GM23248 (cell line): ENCODE measurements around the gene EFHC1. TPM values are rescaled to one million over a fixed set of nuclear protein-coding genes. Genes with fewer than 3 reads are reported as not detected.

Experiments used
- DNase-seq: peaks from one replicate; pipeline ENCODE4 v3.0.0-alpha.2; 2015
- H2AFZ ChIP-seq: fragments of 200-600 bp; sonication (generic); 2 replicates; pipeline ENCODE4 v1.6.1; 2016; ENCODE audit warnings: antibody characterized with exemption
- H3F3A ChIP-seq: fragments of 200-600 bp; sonication (generic); 2 replicates; pipeline ENCODE4 v1.6.1; 2016; ENCODE audit warnings: mild to moderate bottlenecking, antibody characterized with exemption, mixed run types; ENCODE audit not compliant: insufficient read depth
- H3K27ac ChIP-seq: fragments of 200-600 bp; sonication (generic); 2 replicates; pipeline ENCODE4 v1.5.1; 2016; ENCODE audit warnings: mild to moderate bottlenecking
- H3K27me3 ChIP-seq: fragments of 200-600 bp; sonication (generic); replicated peaks from 2 replicates; pipeline ENCODE4 v1.6.1; 2016; ENCODE audit warnings: mild to moderate bottlenecking; ENCODE audit not compliant: insufficient read depth
- H3K36me3 ChIP-seq: fragments of 200-600 bp; sonication (generic); 2 replicates; pipeline ENCODE4 v1.6.1; 2016; ENCODE audit warnings: low read depth, mild to moderate bottlenecking
- H3K4me1 ChIP-seq: fragments of 200-600 bp; sonication (generic); 2 replicates; pipeline ENCODE4 v1.6.1; 2016; ENCODE audit warnings: mild to moderate bottlenecking; ENCODE audit not compliant: insufficient read depth
- H3K4me2 ChIP-seq: fragments of 200-600 bp; sonication (generic); one replicate; pipeline ENCODE4 v1.6.1; 2016; ENCODE audit warnings: mild to moderate bottlenecking; ENCODE audit not compliant: unreplicated experiment
- H3K4me3 ChIP-seq: fragments of 200-600 bp; sonication (generic); 2 replicates; pipeline ENCODE4 v1.5.1; 2016; ENCODE audit warnings: mild to moderate bottlenecking
- H3K79me2 ChIP-seq: fragments of 200-600 bp; sonication (generic); 2 replicates; pipeline ENCODE4 v1.6.1; 2016; ENCODE audit warnings: mild to moderate bottlenecking; ENCODE audit not compliant: insufficient read depth
- H3K9ac ChIP-seq: fragments of 200-600 bp; sonication (generic); 2 replicates; pipeline ENCODE4 v1.6.1; 2016; ENCODE audit warnings: mild to moderate bottlenecking
- H3K9me2 ChIP-seq: fragments of 200-600 bp; sonication (generic); 2 replicates; pipeline ENCODE4 v1.6.1; 2016; ENCODE audit warnings: mixed run types, mild to moderate bottlenecking, moderate library complexity; ENCODE audit not compliant: insufficient read depth
- H3K9me3 ChIP-seq: fragments of 200-600 bp; sonication (generic); one replicate; pipeline ENCODE4 v1.6.1; 2017; ENCODE audit warnings: low read depth
- H4K20me1 ChIP-seq: fragments of 200-600 bp; sonication (generic); 2 replicates; pipeline ENCODE4 v1.6.0; 2016; ENCODE audit not compliant: insufficient read depth
- EZH2 ChIP-seq: fragments of 200-600 bp; sonication (generic); IDR thresholded peaks from 2 replicates; pipeline ENCODE4 v1.6.1; 2018; ENCODE audit warnings: antibody characterized with exemption, mild to moderate bottlenecking; ENCODE audit not compliant: insufficient read depth, poor library complexity, severe bottlenecking
- EZH2phosphoT487 ChIP-seq: fragments of 200-600 bp; sonication (generic); IDR thresholded peaks from 2 replicates; pipeline ENCODE4 v1.6.1; 2018; ENCODE audit warnings: antibody characterized with exemption, moderate library complexity, mild to moderate bottlenecking, low read depth; ENCODE audit not compliant: insufficient read depth
- WGBS, 2 experiments: methylation state at CpG; one replicate each; pipeline ENCODE4 v1.1.6; 2015 to 2017; ENCODE audit warnings: low lambda C conversion rate in 2 of 2, low coverage in 1 of 2; ENCODE audit errors: missing lambda C conversion rate in 2 of 2; 5-methylcytosine and 5-hydroxymethylcytosine counted together
- in situ Hi-C: fragments of 300-500 bp; cut with MboI; formaldehyde crosslinking; loops from 2 replicates; pipeline ENCODE4 v1.15.0; 2020
- polyA plus RNA-seq: library from polyadenylated mRNA; unstranded; fragments of >200 nt; fragmentation: Nextera tagmentation; extraction: Ambion mirVana; gene quantifications from 2 replicates; pipeline ENCODE4 v1.2.1, GENCODE V29; 2016
- total RNA-seq: library from RNA; depleted of rRNA; stranded (reverse); fragments of >200 nt; shearing (Covaris generic); gene quantifications from 2 replicates; pipeline ENCODE4 v1.2.3, GENCODE V29; 2014

The EFHC1 gene
- total and polyA plus RNA-seq, 2 experiments from 2014 or later = 29.7 to 36.1 TPM

- TF ChIP-seq EZH2phosphoT487 = no peak
- no peak for TF ChIP-seq EZH2
- Histone ChIP-seq H2AFZ (no peak overlapping the region), H4K20me1 (no peaks in the 10 kb centered on the region), H3K9me3 (no peaks in the 10 kb centered on the region), H3K4me3 (no peak overlapping the region), H3F3A (no peaks in the 10 kb centered on the region), H3K4me1 (no peaks in the 10 kb centered on the region), H3K9me2 (no peaks in the 10 kb centered on the region), H3K9ac (no peak overlapping the region), H3K79me2 (no peaks in the 10 kb centered on the region), H3K27me3 (no peaks in the 10 kb centered on the region), H3K36me3 (no peaks in the 10 kb centered on the region), H3K4me2 (no peak overlapping the region), H3K27ac (no peak overlapping the region)
- 95 to 100% methylated on average over 2 of the region's 2 CpGs for WGBS, 2 experiments
- in situ Hi-C loops = no loop called here
- no peak for DNase-seq
These were observed 44.2 kb upstream of the EFHC1 start for GRCh38 chr6:52375780-52376556.

DNA sequence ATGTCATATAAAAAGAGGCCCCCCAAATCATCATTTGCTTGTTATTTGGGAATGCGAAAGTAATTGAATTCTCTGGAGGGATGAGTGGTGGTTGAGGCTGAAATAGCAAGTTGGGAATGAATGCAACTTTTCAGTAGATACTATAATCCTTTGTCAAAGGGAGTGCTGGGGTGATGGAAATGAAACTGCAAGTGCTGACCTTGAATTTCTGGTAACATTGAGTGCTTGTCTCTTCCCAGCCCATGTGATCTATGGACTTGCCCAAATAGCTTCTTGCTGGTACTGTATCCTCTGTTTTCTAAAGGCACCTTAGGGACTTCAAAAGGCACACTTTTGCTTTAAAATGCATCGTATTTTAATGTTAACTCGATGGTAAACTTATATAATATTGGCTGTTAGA lies 43.4 kb upstream of the EFHC1 start:
- H2AFZ ChIP-seq = no peak overlapping the region
- H3K9me3 ChIP-seq = no peaks in the 10 kb centered on the region
- no peak for TF ChIP-seq EZH2
- no peak for TF ChIP-seq EZH2phosphoT487
- H3K79me2 ChIP-seq = no peaks in the 10 kb centered on the region
- no peaks in the 10 kb centered on the region for H3K4me1 ChIP-seq
- no peak overlapping the region for H3K9ac ChIP-seq
- no peak overlapping the region for H3K4me3 ChIP-seq
- H3K27ac ChIP-seq = no peak overlapping the region
- DNase-seq = no peak
- no peak overlapping the region for H3K4me2 ChIP-seq
- 95 to 96% methylated on average over 3 of the region's 3 CpGs for WGBS, 2 experiments
- no peaks in the 10 kb centered on the region for H4K20me1 ChIP-seq
- H3K36me3 ChIP-seq = no peaks in the 10 kb centered on the region
- in situ Hi-C loops = no loop called here
- H3F3A ChIP-seq = no peaks in the 10 kb centered on the region
- H3K9me2 ChIP-seq = no peaks in the 10 kb centered on the region
- no peaks in the 10 kb centered on the region for H3K27me3 ChIP-seq

- no peaks in the 10 kb centered on the region for H3K9me3 ChIP-seq
- H3K4me3 ChIP-seq = no peak overlapping the region
These were observed 42.5 kb upstream of the EFHC1 start for GRCh38 chr6:52377538-52378221.

DNA sequence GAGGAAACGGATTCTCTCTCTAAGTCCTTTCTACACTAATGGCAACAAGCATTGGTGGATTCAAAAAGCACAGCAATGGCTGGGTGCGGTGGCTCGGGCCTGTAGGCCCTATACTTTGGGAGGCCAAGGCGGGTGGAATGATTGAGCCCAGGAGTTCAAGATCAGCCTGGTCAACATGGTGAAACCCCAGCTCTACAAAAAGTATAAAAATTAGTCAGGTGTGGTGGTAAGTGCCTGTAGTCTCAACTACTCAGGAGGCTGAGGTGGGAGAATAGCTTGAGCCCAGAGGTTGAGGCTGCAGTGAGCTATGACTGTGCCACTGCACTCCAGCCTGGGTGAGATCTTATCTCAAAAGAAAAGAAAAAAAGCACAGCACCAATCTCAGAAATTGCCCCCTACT lies 38.9 kb upstream of the EFHC1 start:
- Histone ChIP-seq H3K9ac (no peak overlapping the region), H3K79me2 (no peaks in the 10 kb centered on the region), H3K4me3 (no peak overlapping the region), H3K9me2 (no peaks in the 10 kb centered on the region), H3K9me3 (no peaks in the 10 kb centered on the region), H3F3A (no peaks in the 10 kb centered on the region), H3K27ac (no peak overlapping the region), H3K4me1 (no peaks in the 10 kb centered on the region), H3K27me3 (no peaks in the 10 kb centered on the region), H3K4me2 (no peak overlapping the region), H4K20me1 (no peaks in the 10 kb centered on the region), H2AFZ (no peak overlapping the region), H3K36me3 (no peaks in the 10 kb centered on the region)
- in situ Hi-C loops = no loop called here
- DNase-seq = no peak
- 94 to 96% methylated on average over 4 of the region's 4 CpGs for WGBS, 2 experiments
- TF ChIP-seq EZH2phosphoT487 (no peak), EZH2 (no peak)

More at GRCh38 chr6:52377538-52378221, 42.5 kb upstream of the EFHC1 start:
- WGBS, 2 experiments = 95 to 99% methylated on average over 3 of the region's 3 CpGs
- no peaks in the 10 kb centered on the region for H3K36me3 ChIP-seq
- in situ Hi-C loops = no loop called here
- H3K27me3 ChIP-seq = no peaks in the 10 kb centered on the region
- no peaks in the 10 kb centered on the region for H3F3A ChIP-seq
- no peaks in the 10 kb centered on the region for H3K9me2 ChIP-seq
- H3K4me2 ChIP-seq = no peak overlapping the region
- H4K20me1 ChIP-seq = no peaks in the 10 kb centered on the region
- H3K79me2 ChIP-seq = no peaks in the 10 kb centered on the region
- DNase-seq = no peak
- H3K4me1 ChIP-seq = no peaks in the 10 kb centered on the region
- TF ChIP-seq EZH2 (no peak), EZH2phosphoT487 (no peak)
- H3K27ac ChIP-seq = no peak overlapping the region
- no peak overlapping the region for H2AFZ ChIP-seq
- no peak overlapping the region for H3K9ac ChIP-seq
